GM18520 (cell line): Measurements from ENCODE around the gene FANK1.

Experiments used
- ATAC-seq: cut with Tn5 transposase; IDR thresholded peaks from one replicate; pipeline ENCODE4 v1.9.1; 2021; ENCODE audit not compliant: unreplicated experiment

Gene FANK1, protein sequence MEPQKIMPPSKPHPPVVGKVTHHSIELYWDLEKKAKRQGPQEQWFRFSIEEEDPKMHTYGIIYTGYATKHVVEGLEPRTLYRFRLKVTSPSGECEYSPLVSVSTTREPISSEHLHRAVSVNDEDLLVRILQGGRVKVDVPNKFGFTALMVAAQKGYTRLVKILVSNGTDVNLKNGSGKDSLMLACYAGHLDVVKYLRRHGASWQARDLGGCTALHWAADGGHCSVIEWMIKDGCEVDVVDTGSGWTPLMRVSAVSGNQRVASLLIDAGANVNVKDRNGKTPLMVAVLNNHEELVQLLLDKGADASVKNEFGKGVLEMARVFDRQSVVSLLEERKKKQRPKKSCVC

GRCh38 chr10:125896088-125896934, at the start of gene FANK1:
FANK1 (plus strand) TSS chr10:125896564; CDS start chr10:125896643, 79 bp downstream.
- peak; percentile 81 for ATAC-seq

GRCh38 chr10:125846894-125847293, 49.5 kb upstream of the FANK1 start:
- no peak for ATAC-seq

DNA sequence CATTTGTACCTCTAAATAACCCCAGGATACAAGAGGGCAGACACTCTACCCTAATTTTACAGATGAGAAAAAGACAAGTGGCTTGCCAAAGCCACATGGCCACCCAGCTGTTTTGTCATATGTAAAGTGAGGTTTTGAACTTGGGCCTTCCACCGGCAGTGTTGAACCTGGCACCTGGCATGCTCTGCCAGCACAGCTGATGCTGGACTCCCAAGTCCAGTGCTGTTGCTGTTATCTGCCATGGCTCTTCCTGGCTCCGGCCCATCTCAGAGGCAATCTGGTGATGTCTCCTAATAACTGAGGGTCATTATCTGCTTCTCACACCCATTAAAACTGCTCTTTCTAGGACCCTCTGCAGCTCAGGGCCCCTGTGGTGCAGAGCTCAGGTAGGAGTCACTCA, 48.0 kb upstream of the FANK1 start:
- no peak for ATAC-seq

DNA sequence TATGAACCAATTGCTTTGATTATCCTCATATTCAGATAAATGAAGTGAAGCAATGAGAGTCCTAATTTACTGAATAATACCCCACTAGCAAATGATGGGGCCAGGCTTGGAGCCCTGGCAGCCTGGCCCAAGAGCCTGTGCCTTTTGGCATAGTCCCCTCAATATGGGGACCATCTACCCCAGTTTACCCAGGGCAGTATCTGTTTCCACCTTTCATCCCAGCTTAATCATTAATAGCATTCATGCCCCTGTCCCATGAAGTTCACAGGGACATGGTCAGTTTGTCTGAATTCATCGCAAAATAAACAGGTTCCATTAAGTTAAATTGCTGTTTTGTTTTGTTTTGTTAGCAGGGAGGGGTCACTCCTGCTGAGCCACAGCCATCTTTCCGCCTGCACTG, 47.5 kb upstream of the FANK1 start:
- no peak for ATAC-seq

DNA sequence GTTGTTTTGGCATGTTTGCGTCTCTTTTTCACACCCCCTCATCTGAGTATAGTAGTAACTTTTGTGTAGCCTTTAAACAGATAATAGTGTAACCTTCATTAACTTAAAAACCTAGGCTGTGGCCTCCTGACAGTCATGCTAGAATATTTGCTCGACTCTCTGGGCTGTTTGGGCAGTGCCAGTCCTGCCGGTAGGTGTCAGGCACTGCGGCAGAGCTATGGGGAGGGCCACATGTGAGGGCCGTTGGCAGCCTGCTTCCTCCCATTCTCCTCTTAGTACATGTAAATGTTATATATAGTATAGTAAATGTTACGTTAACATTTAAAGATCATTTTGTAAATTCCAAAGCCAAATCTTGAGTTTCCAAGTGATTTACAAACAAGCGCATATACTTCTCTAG, 46.9 kb upstream of the FANK1 start:
- no peak for ATAC-seq

DNA sequence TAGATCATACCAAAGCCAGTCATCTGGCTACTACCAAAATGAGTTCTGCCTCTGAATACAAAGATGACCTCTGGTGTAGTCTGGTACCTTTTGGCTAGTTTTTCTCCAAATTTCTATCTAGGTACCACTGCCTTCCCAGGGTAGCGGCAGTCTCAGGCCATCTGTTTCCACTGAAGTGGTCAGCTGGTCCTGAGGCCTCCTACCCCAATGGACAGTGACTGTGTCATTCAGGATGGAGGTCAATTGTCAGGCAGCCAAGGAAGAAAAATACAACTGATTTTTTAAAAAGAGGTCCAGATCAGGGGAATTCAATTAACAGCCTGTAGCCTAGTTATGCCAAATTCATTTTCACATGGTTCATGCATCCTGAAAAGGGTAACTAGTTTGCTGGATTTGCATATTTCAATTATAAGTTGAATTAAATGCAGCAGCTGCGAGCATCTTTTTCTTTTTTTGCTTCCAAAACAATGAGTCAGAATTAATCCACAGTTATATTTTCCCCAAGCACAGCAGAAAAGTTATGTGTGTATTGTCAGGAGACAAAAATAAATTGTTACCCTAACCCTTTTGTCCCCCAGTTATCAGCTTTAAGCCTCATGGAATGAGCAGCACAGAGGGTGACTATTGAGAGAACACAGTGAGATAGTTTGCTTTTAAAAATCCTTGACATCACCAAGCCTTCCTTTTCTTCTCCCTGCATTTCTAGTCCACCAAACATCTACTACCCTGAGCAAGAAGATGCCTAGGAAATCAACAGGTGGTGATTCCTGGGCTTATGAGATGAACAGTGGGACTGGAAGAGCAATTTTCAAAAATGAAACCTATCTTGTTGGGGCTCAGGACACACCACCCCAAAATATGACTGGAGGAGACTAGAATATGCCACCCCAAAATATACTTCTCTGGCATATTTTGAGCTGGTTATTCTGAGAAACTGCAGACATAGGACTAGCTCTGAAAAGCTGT, 45.3 kb upstream of the FANK1 start:
- ATAC-seq: no peak

DNA sequence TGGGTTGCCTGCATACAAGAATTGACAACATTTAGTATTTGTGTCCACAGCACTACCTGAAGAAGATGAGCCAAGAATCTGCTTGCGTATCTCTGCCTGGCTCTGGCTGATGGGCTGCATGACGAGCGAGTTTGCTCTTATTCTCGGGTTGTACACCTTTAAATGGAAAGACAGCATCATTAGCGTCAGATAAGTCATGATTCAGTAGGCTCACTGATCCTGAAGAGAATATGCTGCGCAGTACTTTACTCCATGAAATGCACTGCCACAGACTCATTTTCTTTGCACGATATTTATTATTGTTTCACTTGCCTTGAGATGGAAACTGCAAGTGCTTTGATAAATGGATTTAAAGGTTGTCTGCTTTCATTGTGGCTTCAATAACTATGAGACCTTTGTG, 43.9 kb upstream of the FANK1 start:
- no peak for ATAC-seq

DNA sequence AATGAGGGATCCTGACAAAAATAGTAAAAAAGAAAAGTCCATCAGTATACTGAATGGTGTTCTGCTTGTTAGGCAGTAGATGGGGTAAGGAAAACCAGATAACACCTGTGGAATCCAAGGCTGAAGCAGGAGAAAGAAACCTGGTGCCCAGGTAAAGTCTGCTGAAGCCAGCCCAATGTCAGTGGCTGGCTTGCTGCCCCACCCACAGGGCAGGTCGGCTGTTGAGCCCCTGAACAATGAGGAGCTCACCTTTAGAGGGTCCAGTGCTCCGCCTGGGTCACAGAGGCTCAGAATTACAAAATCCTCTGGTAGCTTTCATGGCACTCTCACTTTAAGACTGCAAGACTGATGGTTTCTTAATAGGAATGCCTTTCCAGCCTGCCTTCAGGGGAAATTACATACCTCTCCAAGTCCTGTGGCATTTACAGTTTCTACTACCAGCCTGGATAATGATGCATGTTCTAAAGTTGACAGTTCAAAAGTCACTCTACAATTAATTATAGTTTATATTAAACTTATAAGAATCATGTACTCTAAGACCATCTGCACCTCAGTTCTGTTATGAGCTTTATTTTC, 39.1 kb upstream of the FANK1 start:
- no peak for ATAC-seq

DNA sequence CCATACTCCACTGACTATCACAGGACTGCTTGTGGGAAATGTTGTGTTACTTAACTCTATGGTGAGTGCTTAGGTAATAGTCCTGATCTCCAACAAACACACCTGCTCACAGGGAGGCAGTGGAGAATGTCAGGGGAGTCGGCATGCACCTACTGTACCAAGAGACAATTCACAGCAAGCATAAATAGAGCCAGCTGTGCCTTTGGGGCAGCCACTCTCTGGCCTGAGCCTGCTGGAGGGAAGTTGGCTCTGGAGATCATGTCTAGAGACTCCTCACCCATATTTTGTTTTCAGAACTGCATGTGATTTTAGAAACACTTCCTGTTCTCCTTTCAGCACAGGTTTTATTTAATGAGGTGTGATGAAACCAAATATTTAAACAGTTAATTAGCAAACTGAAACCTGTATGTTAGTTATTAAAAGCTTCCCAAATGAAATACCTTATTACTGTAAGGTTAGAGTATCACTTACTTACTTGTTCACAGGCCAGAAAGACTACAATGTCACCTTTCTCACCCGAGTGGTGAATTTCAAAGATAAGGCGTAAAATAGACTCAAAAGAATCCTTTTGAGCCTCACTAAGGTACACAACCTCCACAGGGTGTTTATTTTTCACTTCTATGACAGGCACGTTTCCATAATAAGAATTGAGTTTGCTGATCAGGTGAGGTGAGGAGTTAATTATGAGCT, 37.1 kb upstream of the FANK1 start:
- no peak for ATAC-seq

DNA sequence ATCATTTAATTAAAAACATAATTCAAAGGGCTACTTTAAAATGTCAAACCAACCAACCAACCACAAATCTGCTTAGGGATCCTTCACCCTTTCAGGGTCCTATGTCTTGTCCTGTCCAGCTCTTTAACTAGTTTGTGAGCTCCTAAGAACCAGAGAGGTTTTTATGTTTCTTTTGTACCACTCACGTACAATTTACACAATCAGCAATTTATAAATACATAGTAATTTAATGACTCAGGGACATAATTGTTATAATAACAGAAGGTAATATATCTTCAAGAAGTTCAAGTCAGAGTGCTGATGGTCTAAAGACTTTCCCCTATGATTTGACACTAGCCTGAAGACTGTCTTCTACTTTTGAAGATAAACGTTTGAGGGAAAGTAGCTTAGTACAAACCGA, 31.2 kb upstream of the FANK1 start:
- ATAC-seq: no peak

GRCh38 chr10:125866421-125867029, 29.8 kb upstream of the FANK1 start:
- no peak for ATAC-seq

DNA sequence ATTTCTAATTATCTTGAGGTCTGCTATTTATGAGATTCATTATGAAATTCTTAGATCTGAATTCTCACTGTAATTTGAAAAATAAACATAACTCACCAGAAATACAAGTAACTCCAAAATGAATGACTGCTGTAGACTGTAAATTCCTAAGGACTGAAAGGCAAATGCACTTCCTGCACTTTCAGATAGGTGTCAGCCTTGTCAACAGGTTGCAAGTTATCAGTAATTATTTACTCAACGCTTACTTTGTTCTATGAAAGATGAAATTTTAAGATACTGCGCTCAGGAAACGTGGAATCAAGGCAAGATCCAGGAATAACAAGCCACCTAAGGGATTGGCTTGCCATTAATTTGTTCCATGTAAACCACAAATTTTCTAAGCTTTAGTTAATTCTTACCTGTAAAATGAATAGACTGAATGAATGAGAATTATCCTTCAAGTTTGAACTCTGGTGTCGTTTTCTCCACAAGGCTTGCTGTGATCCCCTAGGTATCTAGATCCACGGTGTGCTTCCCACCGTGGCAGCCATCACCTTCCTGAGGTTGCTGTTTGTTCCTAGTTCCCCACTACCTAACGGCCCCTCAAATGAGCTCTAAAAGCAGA, 27.9 kb upstream of the FANK1 start:
- peak; percentile 43 for ATAC-seq

DNA sequence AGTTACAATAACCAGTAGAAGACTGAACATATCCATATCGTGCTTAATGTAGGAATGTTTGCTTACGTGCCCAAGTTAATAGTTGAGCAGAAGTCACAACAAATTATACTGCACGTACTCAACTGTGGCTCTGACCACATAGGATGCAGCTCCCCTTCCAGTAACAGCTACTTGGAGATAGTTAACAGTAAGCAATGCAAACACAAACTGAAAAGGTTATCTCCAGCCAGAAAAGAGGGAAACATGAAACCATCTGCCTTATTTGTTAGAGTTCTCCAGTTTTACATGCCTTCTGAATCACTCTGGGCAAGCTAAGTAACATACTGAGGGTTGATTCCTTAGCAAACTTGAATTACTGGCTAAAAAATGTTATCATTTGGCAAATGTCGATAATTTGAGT, 25.0 kb upstream of the FANK1 start:
- ATAC-seq: no peak

- no peak for ATAC-seq
Observed at GRCh38 chr10:125878957-125879835, 17.2 kb upstream of the FANK1 start.

- no peak for ATAC-seq
Observed at GRCh38 chr10:125880719-125881118, 15.6 kb upstream of the FANK1 start.

DNA sequence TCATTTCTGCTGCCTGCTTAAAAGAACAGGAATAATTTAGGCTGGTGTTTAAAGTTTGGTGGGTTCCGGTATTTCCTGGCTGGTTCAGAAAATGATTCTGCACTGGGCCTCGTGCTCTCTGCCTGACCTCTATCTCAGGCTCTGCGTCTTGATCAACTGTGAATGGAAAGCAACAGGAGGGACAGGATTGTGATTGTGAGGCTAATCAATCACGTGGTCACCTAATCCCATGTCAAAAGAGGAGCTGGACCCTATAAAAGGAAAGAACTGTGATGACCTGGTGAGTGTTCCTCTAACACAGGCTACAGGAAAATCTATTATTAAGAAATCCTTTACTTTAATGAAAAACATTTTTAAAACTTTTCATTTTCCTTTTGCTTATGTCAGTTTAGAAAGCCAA, 15.2 kb upstream of the FANK1 start, which contains the start of gene DHX32:
Gene DHX32 (minus strand): TSS at position 101 of the 400 bp plus-strand sequence. CDS start 468 bp downstream, outside the sequence.
- no peak for ATAC-seq

DNA sequence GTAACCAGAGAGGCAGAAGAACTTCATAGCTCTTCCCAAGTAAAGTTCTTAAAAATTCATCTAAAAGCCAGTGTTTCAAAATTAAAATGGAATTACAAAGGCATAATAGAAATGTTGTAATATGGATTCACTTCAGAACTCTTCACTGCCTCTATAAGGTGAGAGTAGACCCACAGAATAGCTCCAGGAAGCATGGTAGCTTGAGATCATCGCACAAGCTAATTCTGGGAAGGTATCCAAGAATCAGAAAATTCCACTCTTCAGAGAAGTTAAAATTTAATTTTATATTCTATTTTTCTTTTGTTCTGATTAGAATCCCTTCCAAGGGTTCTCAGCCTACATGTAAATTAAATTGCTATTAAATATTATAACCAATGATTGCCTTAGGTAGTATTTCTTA, 13.8 kb upstream of the FANK1 start:
- no peak for ATAC-seq

GRCh38 chr10:125883211-125883610, 13.2 kb upstream of the FANK1 start:
- no peak for ATAC-seq
